ENCODE measurements around the gene EPC2.
A peak's percentile ranks its signal among the peaks of the same experiment; 100 is the strongest.
"Not testable (repeated sequence)": the region's sequence is repeated elsewhere in the genome, so short reads cannot be mapped to it uniquely, and the experiment has no call there.

The EPC2 gene

GRCh38 chr2:148675708-148676107, 31.2 kb downstream of the EPC2 start:
- peak; percentile 32 for DNase-seq

DNA sequence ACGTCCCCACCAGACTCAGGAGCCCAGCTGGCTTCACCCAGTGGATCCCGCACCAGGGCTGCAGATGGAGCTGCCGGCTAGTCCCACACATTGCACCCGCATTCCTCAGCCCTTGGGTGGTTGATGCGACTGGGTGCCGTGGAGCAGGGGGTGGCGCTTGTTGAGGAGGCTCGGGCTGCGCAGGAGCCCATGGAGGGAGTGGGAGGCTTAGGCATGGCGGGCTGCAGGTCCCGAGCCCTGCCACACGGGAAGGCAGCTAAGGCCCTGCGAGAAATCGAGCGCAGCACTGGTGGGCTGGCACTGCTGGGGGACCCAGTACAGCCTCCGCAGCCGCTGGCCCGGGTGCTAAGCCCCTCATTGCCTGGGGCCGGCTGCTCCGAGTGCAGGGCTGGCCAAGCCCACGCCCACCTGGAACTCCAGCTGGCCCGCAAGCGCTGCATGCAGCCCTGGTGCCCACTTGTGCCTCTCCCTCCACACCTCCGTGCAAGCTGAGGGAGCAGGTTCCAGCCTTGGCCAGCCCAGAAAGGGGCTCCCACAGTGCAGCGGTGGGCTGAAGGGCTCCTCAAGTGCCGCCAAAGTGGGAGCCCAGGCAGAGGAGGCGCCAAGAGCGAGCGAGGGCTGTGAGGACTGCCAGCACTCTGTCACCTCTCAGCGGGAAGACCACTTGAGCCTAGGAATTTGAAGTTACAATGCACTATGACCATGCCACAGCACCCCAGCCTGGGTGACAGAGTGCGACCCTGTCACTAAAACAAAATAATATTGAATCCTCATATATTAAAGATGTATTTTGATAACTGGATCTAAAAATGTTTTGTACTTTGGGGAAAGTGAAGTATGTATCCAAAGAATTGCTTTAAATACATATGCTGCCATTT, 34.0 kb downstream of the EPC2 start:
- DNase-seq, result not testable (repeated sequence)

DNA sequence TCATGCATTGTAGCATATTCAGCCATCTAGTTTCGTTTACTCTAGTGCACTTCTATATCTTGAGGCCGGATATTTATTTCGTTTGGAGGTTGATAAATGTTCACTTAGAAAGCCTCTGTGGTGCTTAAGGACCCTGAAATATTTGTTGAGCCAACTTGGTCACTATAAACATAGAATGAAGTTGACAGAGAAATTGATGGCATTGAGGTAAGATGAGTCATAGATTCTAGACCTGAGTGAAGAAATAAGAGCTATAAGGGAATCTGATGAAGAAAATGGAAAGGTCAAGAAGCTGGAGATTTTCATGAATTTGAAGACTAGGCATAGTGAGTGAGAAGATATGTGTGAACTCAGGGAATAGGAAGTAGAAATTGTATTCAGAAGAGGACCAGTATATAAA, 35.9 kb downstream of the EPC2 start:
- DNase-seq, result no peak

DNA sequence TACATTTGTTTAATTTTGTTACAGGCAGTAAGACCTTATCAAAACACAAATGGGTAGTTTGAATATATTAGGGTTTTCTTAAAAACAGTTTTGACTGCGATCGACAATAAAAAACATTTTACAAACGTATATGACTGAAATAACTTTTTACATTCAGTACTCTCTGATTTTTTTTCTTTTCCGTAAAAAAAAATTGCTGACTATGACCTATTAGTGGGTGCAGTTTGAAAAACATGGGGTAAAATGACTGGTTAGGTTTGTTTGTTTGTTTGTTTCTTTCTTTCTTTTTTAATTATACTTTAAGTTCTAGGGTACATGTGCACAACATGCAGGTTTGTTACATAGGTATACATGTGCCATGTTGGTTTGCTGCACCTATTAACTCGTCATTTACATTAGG, 36.9 kb downstream of the EPC2 start:
- DNase-seq, result no peak

- DNase-seq, result not testable (repeated sequence)
Observed at GRCh38 chr2:148681862-148682261, 37.3 kb downstream of the EPC2 start.

DNA sequence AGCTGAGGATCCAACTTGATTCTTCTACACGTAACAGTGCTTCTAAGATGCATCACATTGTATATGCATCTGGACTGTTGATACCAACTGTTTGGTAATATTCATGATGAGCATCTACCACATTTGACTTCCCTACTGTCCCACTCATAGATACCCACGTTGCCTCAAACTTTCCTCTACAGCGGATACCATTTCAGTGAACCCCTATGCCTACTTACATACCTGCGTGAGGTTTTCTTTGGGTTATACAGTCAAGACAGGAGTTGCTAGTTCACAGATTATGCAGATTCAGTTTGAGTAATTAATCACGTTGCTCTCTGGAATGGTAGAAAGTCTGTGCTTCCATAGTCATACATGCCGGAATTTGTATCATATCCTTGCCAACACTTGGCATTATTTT, 40.0 kb downstream of the EPC2 start:
- no peak for DNase-seq

- no peak for DNase-seq
Observed at GRCh38 chr2:148687543-148687942, 43.0 kb downstream of the EPC2 start.

GRCh38 chr2:148688011-148688410, 43.5 kb downstream of the EPC2 start:
- DNase-seq, result not testable (repeated sequence)

DNA sequence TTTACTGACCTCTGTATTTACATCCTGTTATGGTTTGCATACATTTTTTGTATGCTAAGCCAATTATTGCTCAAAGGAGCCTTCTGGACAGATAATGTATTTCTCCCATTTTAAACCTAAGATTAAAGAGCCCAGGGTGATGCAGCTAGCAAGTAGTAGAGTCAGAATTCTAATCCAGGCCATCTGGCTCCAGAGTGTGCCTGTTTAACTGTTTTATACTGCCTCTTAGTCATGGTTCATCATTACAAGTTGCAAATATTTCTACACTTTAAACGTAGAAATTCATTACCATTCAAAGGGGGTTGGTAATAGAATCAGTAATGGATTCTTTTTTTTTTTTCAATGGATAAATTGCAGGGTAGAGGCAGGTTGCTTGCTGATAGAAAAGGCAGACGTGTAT, 52.4 kb downstream of the EPC2 start:
- DNase-seq, result no peak

DNA sequence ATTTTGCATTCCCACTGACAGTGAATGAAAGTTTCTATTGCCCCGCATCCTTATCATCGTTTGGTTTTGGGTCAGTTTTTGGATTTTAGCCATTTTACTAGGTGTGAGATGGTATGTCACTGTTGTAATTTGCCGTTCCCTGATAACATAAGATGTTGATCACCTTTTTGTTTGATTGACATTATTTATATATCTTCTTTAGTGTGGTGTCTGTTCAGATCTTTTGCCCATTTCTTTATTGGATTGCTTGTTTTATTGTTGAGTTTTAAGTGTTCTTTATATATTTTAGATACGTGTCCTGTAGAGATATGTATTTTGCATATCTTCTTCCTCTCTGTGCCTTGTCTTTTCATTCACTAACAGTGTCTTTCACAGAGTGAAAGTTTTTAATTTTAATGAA, 55.3 kb downstream of the EPC2 start:
- no peak for DNase-seq

- DNase-seq, result no peak
Observed at GRCh38 chr2:148701039-148701438, 56.5 kb downstream of the EPC2 start.

- DNase-seq, result no peak
Observed at GRCh38 chr2:148701877-148702276, 57.3 kb downstream of the EPC2 start.

- no peak for DNase-seq
Observed at GRCh38 chr2:148702475-148702874, 57.9 kb downstream of the EPC2 start.

DNA sequence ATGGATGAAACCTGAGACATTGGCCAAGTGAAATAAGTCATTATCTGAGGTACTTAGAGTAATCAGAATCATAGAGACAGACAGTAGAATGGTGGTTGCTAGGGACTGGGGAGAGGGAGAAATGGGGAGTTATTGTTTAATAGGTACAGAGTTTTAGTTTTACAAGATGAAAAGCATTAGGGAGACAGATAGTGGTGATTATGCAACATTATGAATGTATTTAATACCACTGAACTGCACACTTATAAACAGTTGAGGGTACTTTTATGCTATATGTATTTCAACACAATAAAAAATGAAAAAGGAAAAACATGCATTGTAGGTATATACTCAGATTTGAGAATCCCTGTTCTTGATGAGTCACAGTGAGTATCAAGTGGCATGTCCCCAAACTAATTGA, 59.7 kb downstream of the EPC2 start:
- DNase-seq, result no peak

DNA sequence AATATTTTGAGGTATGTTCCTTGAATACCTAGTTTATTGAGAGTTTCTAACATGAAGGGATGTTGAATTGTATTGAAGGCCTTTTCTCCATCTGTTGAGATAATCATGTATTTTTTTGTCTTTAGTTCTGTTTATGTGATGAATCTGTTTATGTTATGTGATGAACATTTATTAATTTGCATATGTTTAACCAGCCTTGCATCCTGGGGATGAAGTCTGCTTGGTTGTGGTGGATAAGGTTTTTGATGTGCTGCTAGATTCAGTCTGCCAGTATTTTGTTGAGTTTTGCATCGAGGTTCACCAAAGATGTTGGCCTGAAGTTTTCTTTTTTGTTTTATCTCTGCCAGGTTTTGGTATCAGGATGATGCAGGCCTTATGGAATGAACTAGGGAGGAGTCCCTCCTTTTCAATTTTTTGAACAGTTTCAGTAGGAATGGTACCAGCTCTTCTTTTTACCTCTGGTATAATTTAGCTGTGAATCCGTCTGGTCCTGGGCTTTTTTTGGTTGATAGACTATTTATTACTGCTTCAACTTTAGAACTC, 71.9 kb downstream of the EPC2 start:
- no peak for DNase-seq

- no peak for DNase-seq
Observed at GRCh38 chr2:148718039-148718438, 73.5 kb downstream of the EPC2 start.

GRCh38 chr2:148719195-148719749, 74.7 kb downstream of the EPC2 start:
- DNase-seq, result no peak

- no peak for DNase-seq
Observed at GRCh38 chr2:148719941-148720436, 75.4 kb downstream of the EPC2 start.

DNA sequence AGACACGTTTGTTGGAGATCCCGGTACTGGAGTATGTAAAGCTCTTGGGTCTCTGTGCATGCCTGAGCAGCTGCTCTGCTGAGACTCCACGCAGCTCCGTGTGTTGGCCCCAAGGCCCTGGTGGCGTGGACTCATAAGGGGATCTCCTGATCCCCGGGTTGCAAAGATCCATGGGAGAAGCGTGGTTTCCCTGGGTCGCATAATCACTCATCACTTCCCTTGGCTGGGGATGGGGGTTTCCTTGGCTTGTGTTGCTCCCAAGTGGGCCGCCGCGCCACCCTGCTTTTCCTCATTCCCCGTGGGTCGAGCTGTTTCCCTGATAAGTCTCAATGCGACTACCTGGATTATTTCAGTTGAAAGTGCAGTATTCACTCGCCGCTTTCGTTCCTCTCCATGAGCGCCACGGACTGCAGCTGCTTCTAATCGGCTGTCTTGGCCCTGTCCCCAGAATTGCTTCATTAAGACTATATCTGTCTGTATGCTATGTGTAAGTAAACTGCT, 76.0 kb downstream of the EPC2 start:
- peak; percentile 69 for DNase-seq

DNA sequence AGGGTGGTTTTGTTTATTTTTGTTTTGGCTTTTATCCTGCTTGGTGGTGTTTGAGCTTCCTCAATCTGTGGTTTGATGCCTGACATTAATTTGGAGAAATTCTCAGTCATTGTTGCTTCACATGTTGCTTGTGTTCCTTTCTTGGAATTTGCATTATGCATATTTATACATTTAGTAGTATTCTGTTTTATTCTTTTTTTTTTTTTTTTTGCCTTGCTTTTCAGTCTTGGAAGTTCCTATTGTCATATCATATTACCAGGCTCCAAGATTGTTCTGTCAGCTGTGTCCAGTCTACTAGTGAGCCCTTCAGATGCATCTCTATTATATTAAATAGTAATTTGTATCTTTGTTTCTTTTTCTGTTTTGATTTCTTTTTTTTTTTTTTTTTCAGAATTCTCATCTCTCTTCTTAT, 77.0 kb downstream of the EPC2 start:
- peak; percentile 42 for DNase-seq

DNA sequence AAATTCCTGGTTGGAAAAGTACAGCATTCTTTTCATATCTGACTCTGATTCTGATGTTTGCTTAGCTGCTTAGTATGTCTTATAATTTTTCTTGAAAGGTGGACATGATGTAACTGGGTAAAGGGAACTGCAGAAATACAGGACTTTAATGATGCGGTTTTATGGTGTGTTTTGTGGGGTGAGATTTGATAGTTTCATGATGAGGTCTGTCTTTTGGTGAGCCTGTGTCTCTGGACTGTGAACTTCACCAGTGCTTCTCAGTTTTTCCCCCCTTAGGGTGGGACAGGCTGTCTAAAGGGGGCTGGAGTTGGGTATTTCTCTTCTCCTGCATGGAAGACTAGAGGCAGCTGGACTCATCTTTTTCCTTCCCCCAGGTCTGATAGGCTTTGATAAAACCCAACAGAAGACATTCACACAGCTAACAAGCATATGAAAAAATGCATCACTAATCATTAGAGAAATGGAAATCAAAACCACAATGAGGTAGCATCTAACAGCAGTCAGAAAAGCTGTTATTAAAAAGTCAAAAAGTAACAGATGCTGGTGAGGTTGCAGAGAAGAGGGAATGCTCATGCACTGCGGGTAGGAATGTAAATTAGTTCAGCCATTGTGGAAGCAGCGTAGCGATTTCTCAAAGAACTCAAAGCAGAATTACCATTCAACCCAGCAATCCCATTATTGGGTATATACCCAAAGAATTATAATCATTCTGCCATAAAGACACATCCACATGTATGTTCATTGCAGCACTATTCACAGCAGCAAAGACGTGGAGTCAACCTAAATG, 77.6 kb downstream of the EPC2 start:
- DNase-seq, result peak; percentile 25

- no peak for DNase-seq
Observed at GRCh38 chr2:148725564-148725963, 81.0 kb downstream of the EPC2 start.

- no peak for DNase-seq
Observed at GRCh38 chr2:148726228-148726627, 81.7 kb downstream of the EPC2 start.

Data from fibroblast of skin of right quadriceps (primary cell).